ENCODE results near the gene OLIG1.

Gene OLIG1

DNA sequence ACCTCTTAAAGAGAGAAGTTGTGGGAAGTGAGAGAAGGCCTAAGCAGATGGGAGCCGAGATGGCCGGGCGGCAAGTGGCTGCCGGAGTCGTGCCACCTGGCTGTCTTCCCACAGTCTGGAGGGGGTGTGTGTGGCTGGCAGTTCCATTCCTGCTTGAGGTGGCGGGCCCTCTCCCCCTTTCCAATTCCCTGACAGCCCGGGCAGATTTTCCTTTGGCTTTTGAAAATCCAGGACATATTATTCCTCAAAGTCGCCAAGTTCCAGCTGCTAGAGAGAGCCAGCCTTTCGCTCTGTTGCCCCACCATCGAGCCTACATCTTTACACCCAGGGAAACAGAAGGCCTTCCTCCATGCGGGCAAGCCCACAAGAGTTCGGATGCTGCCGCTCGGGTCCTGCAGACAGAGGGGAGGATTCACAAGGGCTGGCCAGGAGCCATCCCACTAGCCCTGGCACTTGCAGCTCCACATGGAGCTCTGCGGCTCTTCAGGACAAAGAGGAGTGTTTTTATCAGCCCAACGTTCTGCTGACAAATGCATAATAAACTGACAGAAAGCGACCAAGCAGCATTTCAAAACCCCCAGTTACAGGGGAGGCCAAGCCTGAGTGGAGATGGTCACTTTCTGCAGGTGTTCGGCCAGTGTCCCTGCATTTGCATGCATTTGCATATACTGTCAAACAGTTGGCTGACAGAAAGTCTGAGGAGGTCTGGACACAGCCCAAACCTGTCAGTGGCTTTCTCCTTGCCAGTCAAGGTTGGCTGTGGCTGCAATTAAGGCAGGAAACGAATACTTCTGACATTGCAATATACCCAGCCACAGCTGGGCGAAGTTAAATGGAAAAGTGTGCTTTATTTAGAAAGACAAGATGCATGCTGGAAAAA is 45.9 kb downstream of the OLIG1 start:
- DNase-seq (ENCODE audit: low read depth), result no peak
- TF ChIP-seq, protein P1, sequence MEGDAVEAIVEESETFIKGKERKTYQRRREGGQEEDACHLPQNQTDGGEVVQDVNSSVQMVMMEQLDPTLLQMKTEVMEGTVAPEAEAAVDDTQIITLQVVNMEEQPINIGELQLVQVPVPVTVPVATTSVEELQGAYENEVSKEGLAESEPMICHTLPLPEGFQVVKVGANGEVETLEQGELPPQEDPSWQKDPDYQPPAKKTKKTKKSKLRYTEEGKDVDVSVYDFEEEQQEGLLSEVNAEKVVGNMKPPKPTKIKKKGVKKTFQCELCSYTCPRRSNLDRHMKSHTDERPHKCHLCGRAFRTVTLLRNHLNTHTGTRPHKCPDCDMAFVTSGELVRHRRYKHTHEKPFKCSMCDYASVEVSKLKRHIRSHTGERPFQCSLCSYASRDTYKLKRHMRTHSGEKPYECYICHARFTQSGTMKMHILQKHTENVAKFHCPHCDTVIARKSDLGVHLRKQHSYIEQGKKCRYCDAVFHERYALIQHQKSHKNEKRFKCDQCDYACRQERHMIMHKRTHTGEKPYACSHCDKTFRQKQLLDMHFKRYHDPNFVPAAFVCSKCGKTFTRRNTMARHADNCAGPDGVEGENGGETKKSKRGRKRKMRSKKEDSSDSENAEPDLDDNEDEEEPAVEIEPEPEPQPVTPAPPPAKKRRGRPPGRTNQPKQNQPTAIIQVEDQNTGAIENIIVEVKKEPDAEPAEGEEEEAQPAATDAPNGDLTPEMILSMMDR (IDR thresholded peaks at IDR 0.05; ENCODE audit: control insufficient read depth, extremely low read depth, insufficient read depth), result no peak

DNA sequence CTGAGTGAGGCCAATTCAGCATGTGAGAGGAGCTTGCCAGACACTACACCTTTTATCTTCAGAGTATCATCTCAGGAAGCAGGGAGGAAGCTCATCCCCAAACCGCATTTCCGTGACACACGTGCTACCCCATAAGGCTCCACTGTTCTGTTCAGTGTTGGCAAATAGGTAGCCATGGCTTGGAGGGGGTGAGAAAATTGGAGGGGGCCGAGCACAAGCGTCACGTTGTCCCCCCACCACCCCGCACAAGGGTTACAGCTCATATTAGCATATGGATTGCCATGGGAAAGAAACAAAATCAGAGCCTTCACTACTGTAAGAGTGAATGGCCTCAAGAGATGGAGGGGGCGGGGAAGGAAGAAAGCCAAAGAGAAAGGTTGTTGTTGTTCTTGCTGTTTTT is 46.7 kb downstream of the OLIG1 start:
- no peak for DNase-seq (ENCODE audit: low read depth)
- H3K4me3 ChIP-seq (ENCODE audit: low read depth, low read length), result no peak overlapping the region
- TF ChIP-seq, protein P1 (IDR thresholded peaks at IDR 0.05; ENCODE audit: control insufficient read depth, extremely low read depth, insufficient read depth), result no peak

More for the DNA sequence above, 45.9 kb downstream of the OLIG1 start:
- no peak overlapping the region for H3K4me3 ChIP-seq (ENCODE audit: low read depth, low read length)

- no peak overlapping the region for H3K4me3 ChIP-seq (ENCODE audit: low read depth, low read length)
- no peak for DNase-seq (ENCODE audit: low read depth)
- TF ChIP-seq, protein P1 (IDR thresholded peaks at IDR 0.05; ENCODE audit: control insufficient read depth, extremely low read depth, insufficient read depth), result no peak
These were observed 47.4 kb downstream of the OLIG1 start for GRCh38 chr21:33117101-33117888.

Measured in LNCaP clone FGC (cell line).